ENCODE results near the gene FUT2. TPM values are rescaled to one million over a fixed set of nuclear protein-coding genes. Genes with fewer than 3 reads are reported as not detected.
A peak's percentile ranks its signal among the peaks of the same experiment; 100 is the strongest.

Gene FUT2
- total and polyA plus RNA-seq, 2 of the 13 experiments (the other 11 are each of a cell fraction or from before 2014, with no cell fraction given): 0.07 TPM; not detected in 1

- TF ChIP-seq, protein P1, sequence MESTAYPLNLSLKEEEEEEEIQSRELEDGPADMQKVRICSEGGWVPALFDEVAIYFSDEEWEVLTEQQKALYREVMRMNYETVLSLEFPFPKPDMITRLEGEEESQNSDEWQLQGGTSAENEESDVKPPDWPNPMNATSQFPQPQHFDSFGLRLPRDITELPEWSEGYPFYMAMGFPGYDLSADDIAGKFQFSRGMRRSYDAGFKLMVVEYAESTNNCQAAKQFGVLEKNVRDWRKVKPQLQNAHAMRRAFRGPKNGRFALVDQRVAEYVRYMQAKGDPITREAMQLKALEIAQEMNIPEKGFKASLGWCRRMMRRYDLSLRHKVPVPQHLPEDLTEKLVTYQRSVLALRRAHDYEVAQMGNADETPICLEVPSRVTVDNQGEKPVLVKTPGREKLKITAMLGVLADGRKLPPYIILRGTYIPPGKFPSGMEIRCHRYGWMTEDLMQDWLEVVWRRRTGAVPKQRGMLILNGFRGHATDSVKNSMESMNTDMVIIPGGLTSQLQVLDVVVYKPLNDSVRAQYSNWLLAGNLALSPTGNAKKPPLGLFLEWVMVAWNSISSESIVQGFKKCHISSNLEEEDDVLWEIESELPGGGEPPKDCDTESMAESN (CRISPR knock-in tag; conservative IDR thresholded peaks at IDR 0.05): peak; percentile 11; the same call in 1 of the 2 replicates
- TF ChIP-seq YEATS2 (CRISPR knock-in tag; IDR thresholded peaks at IDR 0.05; ENCODE audit: borderline replicate concordance): peak; percentile 49; the same call in 1 of the 2 replicates
- TF ChIP-seq STAG1 (CRISPR knock-in tag; IDR thresholded peaks at IDR 0.05): 0 out of 2 replicates have a peak, but pooled peaks have one; percentile 11
- TF ChIP-seq AGO1 (IDR thresholded peaks at IDR 0.05; ENCODE audit: low read depth, low read length, poor library complexity, severe bottlenecking): peak; percentile 61
- TF ChIP-seq KDM1A (CRISPR knock-in tag; IDR thresholded peaks at IDR 0.05): 0 out of 2 replicates have a peak, but pooled peaks have one; percentile 12
- no peak for TF ChIP-seq GTF2F1 (IDR thresholded peaks at IDR 0.05; ENCODE audit: low read length)
- peak; percentile 60 for TF ChIP-seq XRCC5 (optimal IDR thresholded peaks at IDR 0.05; ENCODE audit: low read length)
- TF ChIP-seq ZNF773 (CRISPR knock-in tag; IDR thresholded peaks at IDR 0.05; ENCODE audit: borderline replicate concordance): no peak
- 0 out of 2 replicates have a peak, but pooled peaks have one; percentile 43 for TF ChIP-seq LBX2 (CRISPR knock-in tag; IDR thresholded peaks at IDR 0.05; ENCODE audit: borderline replicate concordance)
- TF ChIP-seq, protein P2, sequence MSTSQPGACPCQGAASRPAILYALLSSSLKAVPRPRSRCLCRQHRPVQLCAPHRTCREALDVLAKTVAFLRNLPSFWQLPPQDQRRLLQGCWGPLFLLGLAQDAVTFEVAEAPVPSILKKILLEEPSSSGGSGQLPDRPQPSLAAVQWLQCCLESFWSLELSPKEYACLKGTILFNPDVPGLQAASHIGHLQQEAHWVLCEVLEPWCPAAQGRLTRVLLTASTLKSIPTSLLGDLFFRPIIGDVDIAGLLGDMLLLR (CRISPR knock-in tag; IDR thresholded peaks at IDR 0.05): peak; percentile 55; the same call in 1 of the 2 replicates
- TF ChIP-seq TARDBP (CRISPR knock-in tag; IDR thresholded peaks at IDR 0.05): peak; percentile 26; the same call in 1 of the 2 replicates
- TF ChIP-seq, protein P3, sequence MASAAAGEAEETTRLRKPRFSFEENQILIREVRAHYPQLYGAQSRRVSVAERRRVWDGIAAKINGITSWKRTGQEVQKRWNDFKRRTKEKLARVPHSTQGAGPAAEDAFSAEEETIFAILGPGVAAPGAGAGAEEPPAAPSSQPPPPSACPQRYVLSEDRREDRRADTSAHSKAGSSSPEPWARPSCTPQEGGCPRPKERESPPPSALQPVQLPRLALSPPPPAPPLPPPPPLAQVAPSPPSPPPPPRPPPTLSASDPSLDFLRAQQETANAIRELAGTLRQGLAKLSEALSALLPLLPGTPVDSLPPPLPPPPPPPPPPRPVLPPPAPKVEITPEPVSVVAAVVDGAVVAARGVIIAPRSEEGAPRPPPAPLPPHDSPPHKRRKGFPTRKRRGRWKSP (CRISPR knock-in tag; IDR thresholded peaks at IDR 0.05): peak; percentile 77; the same call in 1 of the 2 replicates
- TF ChIP-seq NR2C2 (CRISPR knock-in tag; IDR thresholded peaks at IDR 0.05; ENCODE audit: borderline replicate concordance): peak; percentile 76; the same call in 1 of the 2 replicates
- TF ChIP-seq ZSCAN29 (CRISPR knock-in tag; conservative IDR thresholded peaks at IDR 0.05): no peak
- TF ChIP-seq, protein P4, sequence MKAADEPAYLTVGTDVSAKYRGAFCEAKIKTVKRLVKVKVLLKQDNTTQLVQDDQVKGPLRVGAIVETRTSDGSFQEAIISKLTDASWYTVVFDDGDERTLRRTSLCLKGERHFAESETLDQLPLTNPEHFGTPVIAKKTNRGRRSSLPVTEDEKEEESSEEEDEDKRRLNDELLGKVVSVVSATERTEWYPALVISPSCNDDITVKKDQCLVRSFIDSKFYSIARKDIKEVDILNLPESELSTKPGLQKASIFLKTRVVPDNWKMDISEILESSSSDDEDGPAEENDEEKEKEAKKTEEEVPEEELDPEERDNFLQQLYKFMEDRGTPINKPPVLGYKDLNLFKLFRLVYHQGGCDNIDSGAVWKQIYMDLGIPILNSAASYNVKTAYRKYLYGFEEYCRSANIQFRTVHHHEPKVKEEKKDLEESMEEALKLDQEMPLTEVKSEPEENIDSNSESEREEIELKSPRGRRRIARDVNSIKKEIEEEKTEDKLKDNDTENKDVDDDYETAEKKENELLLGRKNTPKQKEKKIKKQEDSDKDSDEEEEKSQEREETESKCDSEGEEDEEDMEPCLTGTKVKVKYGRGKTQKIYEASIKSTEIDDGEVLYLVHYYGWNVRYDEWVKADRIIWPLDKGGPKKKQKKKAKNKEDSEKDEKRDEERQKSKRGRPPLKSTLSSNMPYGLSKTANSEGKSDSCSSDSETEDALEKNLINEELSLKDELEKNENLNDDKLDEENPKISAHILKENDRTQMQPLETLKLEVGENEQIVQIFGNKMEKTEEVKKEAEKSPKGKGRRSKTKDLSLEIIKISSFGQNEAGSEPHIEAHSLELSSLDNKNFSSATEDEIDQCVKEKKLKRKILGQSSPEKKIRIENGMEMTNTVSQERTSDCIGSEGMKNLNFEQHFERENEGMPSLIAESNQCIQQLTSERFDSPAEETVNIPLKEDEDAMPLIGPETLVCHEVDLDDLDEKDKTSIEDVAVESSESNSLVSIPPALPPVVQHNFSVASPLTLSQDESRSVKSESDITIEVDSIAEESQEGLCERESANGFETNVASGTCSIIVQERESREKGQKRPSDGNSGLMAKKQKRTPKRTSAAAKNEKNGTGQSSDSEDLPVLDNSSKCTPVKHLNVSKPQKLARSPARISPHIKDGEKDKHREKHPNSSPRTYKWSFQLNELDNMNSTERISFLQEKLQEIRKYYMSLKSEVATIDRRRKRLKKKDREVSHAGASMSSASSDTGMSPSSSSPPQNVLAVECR (CRISPR knock-in tag; IDR thresholded peaks at IDR 0.05; ENCODE audit: borderline replicate concordance): peak; percentile 30; the same call in 1 of the 2 replicates
- TF ChIP-seq KMT2B (CRISPR knock-in tag; IDR thresholded peaks at IDR 0.05): peak; percentile 17; the same call in 1 of the 2 replicates
- peak; percentile 78 for TF ChIP-seq DRAP1 (CRISPR knock-in tag; IDR thresholded peaks at IDR 0.05)
- TF ChIP-seq ZNF547 (CRISPR knock-in tag; IDR thresholded peaks at IDR 0.05): peak; percentile 61; the same call in 1 of the 2 replicates
Measured at GRCh38 chr19:48713864-48714755, 18.3 kb downstream of the FUT2 start (continued).
